Measurements from ENCODE around the gene AKT1.

DNA sequence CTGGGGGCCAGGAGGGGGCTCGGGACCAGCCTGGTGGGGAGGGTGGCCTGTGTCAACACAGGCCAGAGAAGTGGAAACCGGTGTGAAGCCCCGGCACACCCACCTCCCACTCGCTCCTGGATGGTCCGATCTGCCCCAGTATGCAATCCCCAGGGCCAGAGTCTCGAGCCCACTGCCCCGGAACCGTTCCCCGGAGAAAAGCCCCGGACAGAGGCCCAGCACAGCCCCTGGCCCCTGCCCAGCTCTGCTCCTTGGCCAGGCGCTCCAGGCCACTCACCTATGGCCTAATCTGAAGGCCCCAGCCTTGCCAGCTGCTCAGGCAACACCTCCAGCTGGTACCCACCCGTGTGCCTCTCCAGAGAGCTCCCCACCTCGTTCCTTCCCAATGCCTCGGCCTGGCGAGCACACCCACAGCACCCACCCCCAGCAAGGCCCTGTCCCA is 17.7 kb downstream of the AKT1 start:
- TF ChIP-seq CTCF (conservative IDR thresholded peaks at IDR 0.05) (no peak), ZFX (IDR thresholded peaks at IDR 0.05) (no peak)
